C4-2B (cell line): ENCODE measurements around the gene ZDHHC5.

ENCODE experiments used
- CTCF ChIP-seq: fragments of 450-650 bp; conservative IDR thresholded peaks from 2 replicates; pipeline ENCODE4 v1.5.1; 2017; ENCODE audit warnings: mild to moderate bottlenecking
- ZFX ChIP-seq: fragments of 450-650 bp; IDR thresholded peaks from 2 replicates; pipeline ENCODE4 v1.6.1; 2017

- TF ChIP-seq CTCF (no peak), ZFX (no peak)
These were observed 35.4 kb downstream of the ZDHHC5 start for GRCh38 chr11:57703341-57703740.
